ENCODE measurements around the gene IL9R. TPM values are rescaled to one million over a fixed set of nuclear protein-coding genes. Genes with fewer than 3 reads are reported as not detected.
"Not testable (repeated sequence)": the region's sequence is repeated elsewhere in the genome, so short reads cannot be mapped to it uniquely, and the experiment has no call there.

The IL9R gene
- polyA plus RNA-seq, 1 experiment = not detected

GRCh38 chrX:155998116-155998515 is 620 bp downstream of the IL9R start:
- DNase-seq (ENCODE audit: low read depth) = no peak
- no peak for TF ChIP-seq CTCF (IDR thresholded peaks at IDR 0.05; ENCODE audit: insufficient read depth, low read depth, low read length)
- H3K4me3 ChIP-seq (ENCODE audit: low read depth, low read length) = no peak overlapping the region
- CTCF ChIA-PET = no interaction called here
- H3K27me3 ChIP-seq (ENCODE audit: control insufficient read depth, insufficient read depth, low read length) = no peaks in the 10 kb centered on the region
- POLR2A ChIA-PET = no interaction called here
- no peaks in the 10 kb centered on the region for H3K36me3 ChIP-seq (ENCODE audit: control insufficient read depth, insufficient read depth, low read length)

DNA sequence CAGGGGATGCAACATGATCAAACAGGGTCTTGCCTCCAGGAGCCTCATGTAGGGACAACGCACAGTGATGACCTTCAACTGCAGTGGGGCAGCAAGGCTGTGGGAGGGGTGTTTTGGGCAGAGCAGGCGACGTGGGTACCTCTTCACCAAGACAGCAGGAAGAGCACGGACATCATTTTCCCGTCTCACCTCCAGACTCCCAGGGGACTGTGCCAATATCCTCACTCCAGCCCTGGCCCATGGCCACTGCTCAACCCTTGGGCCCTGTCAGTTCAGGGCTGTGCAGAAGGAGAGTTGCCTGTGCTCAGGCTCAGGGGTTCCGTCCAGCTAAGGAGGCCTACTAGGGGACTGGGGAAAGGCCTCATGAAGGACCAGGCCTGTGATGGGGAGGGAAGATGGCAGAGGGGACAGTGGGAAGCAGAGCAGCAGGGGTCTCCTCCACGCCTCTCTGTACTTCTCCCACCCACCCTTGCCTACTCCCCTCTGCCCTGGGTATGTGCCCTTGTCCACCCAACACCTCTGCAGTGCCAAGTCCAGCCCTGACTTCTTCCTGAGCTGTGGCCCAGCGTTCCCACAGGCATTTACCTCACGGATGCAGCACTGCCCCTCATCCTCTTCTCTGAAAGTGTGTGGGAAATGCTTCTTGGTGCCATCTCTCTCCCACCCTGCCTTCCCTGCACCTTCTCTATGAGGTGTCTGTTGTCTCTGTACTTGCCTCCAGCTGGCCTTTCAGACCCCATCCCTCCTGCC is 1.4 kb downstream of the IL9R start:
- ChIA-PET CTCF (no interaction called here), POLR2A (no interaction called here)
- Histone ChIP-seq H3K36me3 (ENCODE audit: control insufficient read depth, insufficient read depth, low read length) (no peaks in the 10 kb centered on the region), H3K4me3 (ENCODE audit: low read depth, low read length) (no peak overlapping the region), H3K27me3 (ENCODE audit: control insufficient read depth, insufficient read depth, low read length) (no peaks in the 10 kb centered on the region)
- no peak for DNase-seq (ENCODE audit: low read depth)
- TF ChIP-seq CTCF (IDR thresholded peaks at IDR 0.05; ENCODE audit: insufficient read depth, low read depth, low read length) = no peak

- POLR2A ChIA-PET; H3K4me3 ChIP-seq (ENCODE audit: low read depth, low read length); DNase-seq (ENCODE audit: low read depth); H3K36me3 ChIP-seq (ENCODE audit: control insufficient read depth, insufficient read depth, low read length); CTCF ChIA-PET; H3K27me3 ChIP-seq (ENCODE audit: control insufficient read depth, insufficient read depth, low read length): not testable (repeated sequence)
Measured at GRCh38 chrX:155999751-156000150, 2.3 kb downstream of the IL9R start.

GRCh38 chrX:156000361-156000926 is 2.9 kb downstream of the IL9R start:
- no peak for TF ChIP-seq CTCF (IDR thresholded peaks at IDR 0.05; ENCODE audit: insufficient read depth, low read depth, low read length)
- no peak for DNase-seq (ENCODE audit: low read depth)
- Histone ChIP-seq H3K36me3 (ENCODE audit: control insufficient read depth, insufficient read depth, low read length) (no peaks in the 10 kb centered on the region), H3K4me3 (ENCODE audit: low read depth, low read length) (no peak overlapping the region), H3K27me3 (ENCODE audit: control insufficient read depth, insufficient read depth, low read length) (no peaks in the 10 kb centered on the region)
- ChIA-PET CTCF (no interaction called here), POLR2A (no interaction called here)

GRCh38 chrX:156001001-156001666 is 3.6 kb downstream of the IL9R start:
- CTCF ChIA-PET = no interaction called here
- Histone ChIP-seq H3K4me3 (ENCODE audit: low read depth, low read length) (no peak overlapping the region), H3K27me3 (ENCODE audit: control insufficient read depth, insufficient read depth, low read length) (no peaks in the 10 kb centered on the region), H3K36me3 (ENCODE audit: control insufficient read depth, insufficient read depth, low read length) (no peaks in the 10 kb centered on the region)
- TF ChIP-seq CTCF (IDR thresholded peaks at IDR 0.05; ENCODE audit: insufficient read depth, low read depth, low read length) = no peak
- no peak for DNase-seq (ENCODE audit: low read depth)
- POLR2A ChIA-PET = no interaction called here

All from BJ (cell line).